Endodermal cell (in vitro differentiated cells): ENCODE results near the gene RAB35. TPM values are rescaled to one million over a fixed set of nuclear protein-coding genes. Genes with fewer than 3 reads are reported as not detected.

Source experiments
- DNase-seq: peaks from one replicate; pipeline ENCODE4 v3.0.0-alpha.2; 2017
- H3K27ac ChIP-seq: 2 replicates; pipeline ENCODE4 v1.5.1; 2013; ENCODE audit warnings: mild to moderate bottlenecking, low read depth, low read length, moderate library complexity
- H3K27me3 ChIP-seq: 2 replicates; pipeline ENCODE4 v1.6.1; 2013; ENCODE audit warnings: mild to moderate bottlenecking, low read length, moderate library complexity; ENCODE audit not compliant: insufficient read depth, control insufficient read depth, poor library complexity, severe bottlenecking
- H3K36me3 ChIP-seq: 2 replicates; pipeline ENCODE4 v1.7.0; 2013; ENCODE audit warnings: mild to moderate bottlenecking, low read length, moderate library complexity; ENCODE audit not compliant: control insufficient read depth, insufficient read depth
- H3K4me1 ChIP-seq: one replicate; pipeline ENCODE4 v1.7.0; 2013; ENCODE audit warnings: low read length; ENCODE audit not compliant: control insufficient read depth, insufficient read depth
- H3K4me3 ChIP-seq: 2 replicates; pipeline ENCODE4 v1.5.1; 2013; ENCODE audit warnings: mild to moderate bottlenecking, low read length, moderate library complexity
- H3K9ac ChIP-seq: 2 replicates; pipeline ENCODE4 v1.6.1; 2013; ENCODE audit warnings: mild to moderate bottlenecking, low read length, moderate library complexity; ENCODE audit not compliant: poor library complexity, severe bottlenecking; ENCODE audit errors: extremely low read depth
- H3K9me3 ChIP-seq: 2 replicates; pipeline ENCODE4 v1.6.1; 2013; ENCODE audit warnings: mild to moderate bottlenecking, low read length, moderate library complexity; ENCODE audit not compliant: control insufficient read depth
- H3K27ac Mint-ChIP-seq: 2 replicates; pipeline ENCODE4 v1.8.0; 2020; ENCODE audit warnings: mixed read lengths
- H3K27me3 Mint-ChIP-seq: 2 replicates; pipeline ENCODE4 v1.8.0; 2021; ENCODE audit warnings: mild to moderate bottlenecking, mixed read lengths; ENCODE audit not compliant: insufficient read depth
- H3K36me3 Mint-ChIP-seq: 2 replicates; pipeline ENCODE4 v1.8.0; 2020; ENCODE audit warnings: low read depth, mixed read lengths
- H3K4me1 Mint-ChIP-seq: 2 replicates; pipeline ENCODE4 v1.8.0; 2020; ENCODE audit warnings: mixed read lengths
- H3K4me3 Mint-ChIP-seq: 2 replicates; pipeline ENCODE4 v1.8.0; 2020; ENCODE audit warnings: mild to moderate bottlenecking, moderate library complexity, mixed read lengths
- H3K9me3 Mint-ChIP-seq: 2 replicates; pipeline ENCODE4 v1.8.0; 2020; ENCODE audit warnings: mild to moderate bottlenecking, mixed read lengths
- WGBS, 2 experiments: methylation state at CpG; one replicate each; pipeline versions ENCODE4 v1.1.5 to v1.1.7; 2013; ENCODE audit warnings: missing lambda C conversion rate in 2 of 2, mixed read lengths in 1 of 2; ENCODE audit not compliant: insufficient coverage in 1 of 2, insufficient read length in 1 of 2; 5-methylcytosine and 5-hydroxymethylcytosine counted together
- total RNA-seq, 2 donors: library from RNA; stranded (reverse); fragmentation: NEBNext Ultra II Directional in 1 of 2; extraction: Animal tissue kit (Norgen Biotek cat#: 25700) in 1 of 2; gene quantifications; 2 replicates in 1 of 2; 3 replicates in 1 of 2; pipeline ENCODE4 v1.2.1, GENCODE V29; 2021
- TF ChIP-seq, protein P1 (sequence below): fragments of 200-600 bp; sonication (generic); conservative IDR thresholded peaks from 2 replicates; pipeline ENCODE4 v1.5.0; 2021; ENCODE audit warnings: antibody characterized with exemption, mild to moderate bottlenecking

The RAB35 gene
- total RNA-seq, 2 donors from 2014 or later = 32.4 to 36.6 TPM

GRCh38 chr12:120069278-120069677 lies 47.3 kb downstream of the RAB35 start:
- no peak for DNase-seq
- H3K36me3 ChIP-seq = no peaks in the 10 kb centered on the region
- H3K27me3 ChIP-seq = peaks cover 2% of the 10 kb centered on the region
- H3K9me3 ChIP-seq = no peaks in the 10 kb centered on the region
- no peak overlapping the region for H3K27ac ChIP-seq
- no peaks in the 10 kb centered on the region for H3K27me3 Mint-ChIP-seq
- H3K9ac ChIP-seq = no peak overlapping the region
- peaks cover 4% of the 10 kb centered on the region for H3K4me1 Mint-ChIP-seq
- no peak overlapping the region for H3K4me3 ChIP-seq
- 84 to 90% methylated on average over 3 of the region's 5 CpGs for WGBS, 2 experiments
- H3K4me1 ChIP-seq = no peaks in the 10 kb centered on the region
- no peak overlapping the region for H3K27ac Mint-ChIP-seq
- H3K36me3 Mint-ChIP-seq = peaks cover 3% of the 10 kb centered on the region
- TF ChIP-seq, protein P1, sequence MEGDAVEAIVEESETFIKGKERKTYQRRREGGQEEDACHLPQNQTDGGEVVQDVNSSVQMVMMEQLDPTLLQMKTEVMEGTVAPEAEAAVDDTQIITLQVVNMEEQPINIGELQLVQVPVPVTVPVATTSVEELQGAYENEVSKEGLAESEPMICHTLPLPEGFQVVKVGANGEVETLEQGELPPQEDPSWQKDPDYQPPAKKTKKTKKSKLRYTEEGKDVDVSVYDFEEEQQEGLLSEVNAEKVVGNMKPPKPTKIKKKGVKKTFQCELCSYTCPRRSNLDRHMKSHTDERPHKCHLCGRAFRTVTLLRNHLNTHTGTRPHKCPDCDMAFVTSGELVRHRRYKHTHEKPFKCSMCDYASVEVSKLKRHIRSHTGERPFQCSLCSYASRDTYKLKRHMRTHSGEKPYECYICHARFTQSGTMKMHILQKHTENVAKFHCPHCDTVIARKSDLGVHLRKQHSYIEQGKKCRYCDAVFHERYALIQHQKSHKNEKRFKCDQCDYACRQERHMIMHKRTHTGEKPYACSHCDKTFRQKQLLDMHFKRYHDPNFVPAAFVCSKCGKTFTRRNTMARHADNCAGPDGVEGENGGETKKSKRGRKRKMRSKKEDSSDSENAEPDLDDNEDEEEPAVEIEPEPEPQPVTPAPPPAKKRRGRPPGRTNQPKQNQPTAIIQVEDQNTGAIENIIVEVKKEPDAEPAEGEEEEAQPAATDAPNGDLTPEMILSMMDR = no peak
- H3K9me3 Mint-ChIP-seq = no peaks in the 10 kb centered on the region
- no peak overlapping the region for H3K4me3 Mint-ChIP-seq

GRCh38 chr12:120067901-120068300 lies 48.7 kb downstream of the RAB35 start:
- Mint-ChIP-seq H3K4me1 (peaks cover 11% of the 10 kb centered on the region), H3K4me3 (no peak overlapping the region)

DNA sequence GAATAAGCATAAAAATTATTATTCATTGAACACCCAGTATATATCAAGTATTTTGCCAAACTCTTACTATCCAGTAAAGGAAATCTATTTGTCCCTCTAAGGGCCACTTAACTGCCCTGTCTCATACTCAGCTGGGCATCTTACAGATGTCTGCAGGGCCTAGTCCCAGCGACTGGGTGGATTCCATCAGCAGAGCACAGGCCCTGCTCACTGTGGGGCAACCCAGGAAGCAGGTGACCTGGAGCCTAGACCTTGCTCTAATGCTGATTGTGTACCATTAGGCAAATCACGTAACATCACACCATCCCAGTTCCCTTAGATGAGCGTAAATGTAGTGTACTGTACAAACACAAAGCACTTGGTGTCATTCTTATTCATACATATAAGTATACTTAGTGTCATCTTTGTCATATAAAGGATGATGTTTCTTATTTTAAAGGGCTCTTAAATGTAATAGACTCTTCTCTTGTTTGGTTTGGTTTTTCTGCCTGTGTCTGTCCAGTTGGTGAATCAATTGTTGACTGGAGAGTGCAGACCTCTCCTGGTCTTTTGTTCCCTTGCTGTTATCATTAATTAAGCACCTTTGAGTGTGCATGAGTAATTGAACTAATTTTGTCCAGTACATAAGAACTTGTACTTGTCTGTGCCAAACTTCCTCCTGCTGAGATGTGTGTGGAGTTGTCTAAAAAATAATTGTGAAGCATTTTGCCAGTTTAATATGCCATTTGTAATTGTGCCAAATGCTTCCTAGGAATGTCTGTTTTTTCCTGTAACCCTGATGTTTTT lies 49.3 kb downstream of the RAB35 start:
- Mint-ChIP-seq H3K27ac (no peak overlapping the region), H3K9me3 (no peaks in the 10 kb centered on the region), H3K27me3 (no peaks in the 10 kb centered on the region), H3K36me3 (no peaks in the 10 kb centered on the region), H3K4me1 (peaks cover 11% of the 10 kb centered on the region), H3K4me3 (no peak overlapping the region)
- no peaks in the 10 kb centered on the region for H3K27me3 ChIP-seq
- H3K9me3 ChIP-seq = no peaks in the 10 kb centered on the region
- no peak overlapping the region for H3K27ac ChIP-seq
- H3K4me1 ChIP-seq = no peaks in the 10 kb centered on the region
- H3K9ac ChIP-seq = no peak overlapping the region
- no peak overlapping the region for H3K4me3 ChIP-seq
- 87% methylated on average over 3 of the region's 3 CpGs; no CpG with 5 or more reads in 1 of the 2 experiments for WGBS, 2 experiments
- H3K36me3 ChIP-seq = no peaks in the 10 kb centered on the region
- TF ChIP-seq, protein P1 = no peak
- DNase-seq = no peak

More at GRCh38 chr12:120067901-120068300, 48.7 kb downstream of the RAB35 start:
- WGBS, 2 experiments = 91 to 94% methylated on average over 3 of the region's 3 CpGs
- no peaks in the 10 kb centered on the region for H3K36me3 Mint-ChIP-seq
- H3K4me3 ChIP-seq = no peak overlapping the region
- H3K27me3 Mint-ChIP-seq = no peaks in the 10 kb centered on the region
- H3K36me3 ChIP-seq = no peaks in the 10 kb centered on the region
- DNase-seq = no peak
- no peaks in the 10 kb centered on the region for H3K9me3 ChIP-seq
- H3K9ac ChIP-seq = no peak overlapping the region
- H3K27ac Mint-ChIP-seq = no peak overlapping the region
- H3K4me1 ChIP-seq = no peaks in the 10 kb centered on the region
- no peaks in the 10 kb centered on the region for H3K9me3 Mint-ChIP-seq
- TF ChIP-seq, protein P1 = no peak
- no peaks in the 10 kb centered on the region for H3K27me3 ChIP-seq
- no peak overlapping the region for H3K27ac ChIP-seq
